ENCODE measurements around the gene RCAN3. TPM values are rescaled to one million over a fixed set of nuclear protein-coding genes. Genes with fewer than 3 reads are reported as not detected.

The RCAN3 gene
- total RNA-seq, 1 experiment from 2014 or later = 21.9 TPM

DNA sequence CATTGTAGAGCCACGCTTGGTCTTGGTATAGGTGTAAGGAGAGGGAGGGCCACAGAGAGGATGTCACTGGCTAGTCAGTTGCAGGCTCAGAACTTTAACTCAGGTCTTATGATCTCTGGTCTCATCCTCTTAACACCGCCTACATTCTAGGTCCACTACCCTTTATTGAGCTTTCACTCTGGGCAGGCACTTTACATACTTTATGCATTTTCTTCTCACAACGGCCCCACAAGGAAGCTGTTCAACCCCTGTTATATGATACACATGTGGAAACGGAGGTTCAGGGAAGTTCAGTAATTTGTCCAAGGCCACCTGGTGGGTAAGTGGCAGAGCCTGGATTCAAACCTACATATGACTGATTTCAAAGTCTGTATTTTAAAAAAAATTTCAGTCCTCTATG lies 25.3 kb upstream of the RCAN3 start:
- intact Hi-C loops (cut with micrococcal nuclease; ENCODE audit: unreplicated experiment) = no loop called here
- no peaks in the 10 kb centered on the region for H3K27me3 ChIP-seq (ENCODE audit: insufficient read depth, low read depth)
- H2AFZ ChIP-seq = no peak overlapping the region
- no peaks in the 10 kb centered on the region for H3K36me3 ChIP-seq (ENCODE audit: low read depth)
- no peaks in the 10 kb centered on the region for H4K20me1 ChIP-seq (ENCODE audit: insufficient read depth)
- CTCF ChIA-PET = no interaction called here
- BruUV-seq (replicated peaks) = no TSS peak
- no peaks in the 10 kb centered on the region for H3K79me2 ChIP-seq (ENCODE audit: low read depth)
- H3K4me2 ChIP-seq = no peak overlapping the region
- H3F3A ChIP-seq (ENCODE audit: insufficient read depth, low read depth) = no peaks in the 10 kb centered on the region
- no peaks in the 10 kb centered on the region for H3K9me3 ChIP-seq (ENCODE audit: insufficient read depth, low read depth)
- H3K27ac ChIP-seq = no peak overlapping the region
- TF ChIP-seq, protein P1, sequence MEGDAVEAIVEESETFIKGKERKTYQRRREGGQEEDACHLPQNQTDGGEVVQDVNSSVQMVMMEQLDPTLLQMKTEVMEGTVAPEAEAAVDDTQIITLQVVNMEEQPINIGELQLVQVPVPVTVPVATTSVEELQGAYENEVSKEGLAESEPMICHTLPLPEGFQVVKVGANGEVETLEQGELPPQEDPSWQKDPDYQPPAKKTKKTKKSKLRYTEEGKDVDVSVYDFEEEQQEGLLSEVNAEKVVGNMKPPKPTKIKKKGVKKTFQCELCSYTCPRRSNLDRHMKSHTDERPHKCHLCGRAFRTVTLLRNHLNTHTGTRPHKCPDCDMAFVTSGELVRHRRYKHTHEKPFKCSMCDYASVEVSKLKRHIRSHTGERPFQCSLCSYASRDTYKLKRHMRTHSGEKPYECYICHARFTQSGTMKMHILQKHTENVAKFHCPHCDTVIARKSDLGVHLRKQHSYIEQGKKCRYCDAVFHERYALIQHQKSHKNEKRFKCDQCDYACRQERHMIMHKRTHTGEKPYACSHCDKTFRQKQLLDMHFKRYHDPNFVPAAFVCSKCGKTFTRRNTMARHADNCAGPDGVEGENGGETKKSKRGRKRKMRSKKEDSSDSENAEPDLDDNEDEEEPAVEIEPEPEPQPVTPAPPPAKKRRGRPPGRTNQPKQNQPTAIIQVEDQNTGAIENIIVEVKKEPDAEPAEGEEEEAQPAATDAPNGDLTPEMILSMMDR (conservative IDR thresholded peaks at IDR 0.05) = no peak
- no peak for TF ChIP-seq EZH2 (IDR thresholded peaks at IDR 0.05; ENCODE audit: low read depth)
- H3K9me2 ChIP-seq (ENCODE audit: insufficient read depth) = no peaks in the 10 kb centered on the region
- no peak overlapping the region for H3K4me3 ChIP-seq
- H3K4me1 ChIP-seq (replicated peaks; ENCODE audit: insufficient read depth) = no peaks in the 10 kb centered on the region
- no peak for DNase-seq
- POLR2A ChIA-PET (ENCODE audit: unreplicated experiment) = no interaction called here

DNA sequence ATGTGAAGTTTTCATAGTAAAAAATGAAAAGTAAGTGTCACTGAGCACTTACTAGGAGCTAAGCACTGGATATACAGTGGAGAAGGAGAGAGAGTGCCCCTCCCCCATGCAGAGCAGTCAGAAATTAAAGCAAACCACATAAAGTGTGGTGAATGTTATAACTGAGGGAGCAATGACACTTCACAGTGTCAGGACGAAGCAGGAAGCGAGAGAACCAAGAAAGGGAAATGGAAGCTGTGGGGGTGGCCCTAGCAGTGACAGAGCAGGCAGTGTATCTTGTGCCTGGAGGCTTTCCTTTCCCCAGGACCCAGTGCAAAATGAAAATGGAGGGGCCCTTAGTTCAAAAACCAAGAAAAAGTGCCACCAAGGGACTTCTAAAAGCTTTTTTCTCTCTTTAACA lies 21.5 kb upstream of the RCAN3 start:
- no peak overlapping the region for H2AFZ ChIP-seq
- H3K4me3 ChIP-seq = no peak overlapping the region
- no peaks in the 10 kb centered on the region for H3K27me3 ChIP-seq (ENCODE audit: insufficient read depth, low read depth)
- no peak overlapping the region for H3K27ac ChIP-seq
- POLR2A ChIA-PET (ENCODE audit: unreplicated experiment) = no interaction called here
- H3K79me2 ChIP-seq (ENCODE audit: low read depth) = no peaks in the 10 kb centered on the region
- TF ChIP-seq EZH2 (IDR thresholded peaks at IDR 0.05; ENCODE audit: low read depth) = no peak
- TF ChIP-seq, protein P1 (conservative IDR thresholded peaks at IDR 0.05) = no peak
- H3K4me2 ChIP-seq = no peak overlapping the region
- H4K20me1 ChIP-seq (ENCODE audit: insufficient read depth) = no peaks in the 10 kb centered on the region
- no peaks in the 10 kb centered on the region for H3K36me3 ChIP-seq (ENCODE audit: low read depth)
- no peaks in the 10 kb centered on the region for H3K9me2 ChIP-seq (ENCODE audit: insufficient read depth)
- BruUV-seq (replicated peaks) = no TSS peak
- DNase-seq = no peak
- no peaks in the 10 kb centered on the region for H3F3A ChIP-seq (ENCODE audit: insufficient read depth, low read depth)
- no peaks in the 10 kb centered on the region for H3K9me3 ChIP-seq (ENCODE audit: insufficient read depth, low read depth)
- CTCF ChIA-PET = no interaction called here
- no peaks in the 10 kb centered on the region for H3K4me1 ChIP-seq (replicated peaks; ENCODE audit: insufficient read depth)
- intact Hi-C loops (cut with micrococcal nuclease; ENCODE audit: unreplicated experiment) = no loop called here

DNA sequence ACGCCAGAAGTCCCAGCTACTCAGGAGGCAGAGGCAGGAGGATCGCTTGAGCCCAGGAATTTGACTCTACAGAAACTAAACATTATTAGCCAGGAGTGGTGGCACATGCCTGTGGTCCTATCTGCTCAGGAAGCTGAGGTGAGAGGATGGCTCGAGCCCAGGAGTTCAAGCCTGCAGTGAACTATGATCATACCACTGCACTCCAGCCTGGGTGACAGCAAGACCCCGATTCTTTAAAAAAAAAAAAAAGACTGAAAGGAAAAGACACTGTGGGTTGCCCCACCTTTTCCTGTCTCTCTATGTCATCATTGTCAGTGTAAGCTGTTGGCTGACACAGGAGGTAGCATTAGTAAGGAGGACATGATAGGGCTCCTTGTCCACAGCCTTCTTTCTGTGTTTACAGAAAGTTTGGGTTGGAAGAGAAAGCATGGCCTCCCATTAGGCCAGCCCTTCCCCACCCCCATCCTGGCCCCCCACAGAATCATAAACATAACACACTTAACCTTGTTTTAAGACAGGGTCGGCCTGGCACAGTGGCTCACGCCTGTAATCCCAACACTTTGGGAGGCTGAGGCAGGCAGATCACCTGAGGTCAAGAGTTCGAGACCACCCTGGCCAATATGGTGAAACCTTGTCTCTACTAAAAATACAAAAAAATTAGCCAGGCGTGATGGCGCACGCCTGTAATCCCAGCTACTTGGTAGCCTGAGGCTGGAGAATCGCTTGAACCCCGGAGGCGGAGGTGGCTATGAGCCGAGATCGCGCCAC lies 20.6 kb upstream of the RCAN3 start:
- TF ChIP-seq, protein P1 (conservative IDR thresholded peaks at IDR 0.05) = no peak
- TF ChIP-seq EZH2 (IDR thresholded peaks at IDR 0.05; ENCODE audit: low read depth) = no peak
- no peak overlapping the region for H3K4me3 ChIP-seq
- POLR2A ChIA-PET (ENCODE audit: unreplicated experiment) = no interaction called here
- CTCF ChIA-PET = interaction anchor here (0.6 kb wide), 1 partner anchor 73 kb away, joined by 6 read pairs; no protein-coding TSS in a partner anchor
- intact Hi-C loops (cut with micrococcal nuclease; ENCODE audit: unreplicated experiment) = no loop called here
- no peaks in the 10 kb centered on the region for H3K27me3 ChIP-seq (ENCODE audit: insufficient read depth, low read depth)
- no peaks in the 10 kb centered on the region for H3K4me1 ChIP-seq (replicated peaks; ENCODE audit: insufficient read depth)
- no peak overlapping the region for H2AFZ ChIP-seq
- H3K4me2 ChIP-seq = no peak overlapping the region
- no peaks in the 10 kb centered on the region for H3K79me2 ChIP-seq (ENCODE audit: low read depth)
- H4K20me1 ChIP-seq (ENCODE audit: insufficient read depth) = no peaks in the 10 kb centered on the region
- no peaks in the 10 kb centered on the region for H3K9me3 ChIP-seq (ENCODE audit: insufficient read depth, low read depth)
- no peaks in the 10 kb centered on the region for H3K9me2 ChIP-seq (ENCODE audit: insufficient read depth)
- no peaks in the 10 kb centered on the region for H3F3A ChIP-seq (ENCODE audit: insufficient read depth, low read depth)
- no peak for DNase-seq
- no TSS peak for BruUV-seq (replicated peaks)
- H3K27ac ChIP-seq = no peak overlapping the region
- no peaks in the 10 kb centered on the region for H3K36me3 ChIP-seq (ENCODE audit: low read depth)
